ENCODE results near the gene PSME2.

The PSME2 gene

GRCh38 chr14:24179294-24179960 lies 33.0 kb upstream of the PSME2 start:
- DNase-seq, result no peak

GRCh38 chr14:24178399-24179178 lies 32.2 kb upstream of the PSME2 start:
- DNase-seq, result no peak

GRCh38 chr14:24177891-24178290 lies 31.5 kb upstream of the PSME2 start:
- DNase-seq, result no peak

GRCh38 chr14:24177041-24177825 lies 30.8 kb upstream of the PSME2 start:
- no peak for DNase-seq

GRCh38 chr14:24176599-24176998 lies 30.2 kb upstream of the PSME2 start:
- DNase-seq, result no peak

- no peak for DNase-seq
Measured at GRCh38 chr14:24172871-24173281, 26.5 kb upstream of the PSME2 start.

- DNase-seq, result no peak
Measured at GRCh38 chr14:24172261-24172860, 26.0 kb upstream of the PSME2 start.

GRCh38 chr14:24171422-24172260 lies 25.2 kb upstream of the PSME2 start, which contains the start of gene REC8:
Gene REC8 (plus strand): TSS chr14:24172080. CDS start chr14:24172553, 473 bp downstream.
- peak; percentile 88 for DNase-seq

GRCh38 chr14:24167469-24168114 lies 21.2 kb upstream of the PSME2 start:
- DNase-seq, result no peak

- DNase-seq, result no peak
Measured at GRCh38 chr14:24165785-24166184, 19.4 kb upstream of the PSME2 start.

- no peak for DNase-seq
Measured at GRCh38 chr14:24164518-24164991, 18.1 kb upstream of the PSME2 start.

- DNase-seq, result peak; percentile 72
Measured at GRCh38 chr14:24162093-24162492, 15.7 kb upstream of the PSME2 start.

- peak; percentile 99 for DNase-seq
Measured at GRCh38 chr14:24160850-24161804, 14.7 kb upstream of the PSME2 start, which contains the start of gene IRF9. Gene IRF9 (plus strand): TSS chr14:24161265. CDS start chr14:24162145, 880 bp downstream.

- DNase-seq, result no peak
Measured at GRCh38 chr14:24160499-24160849, 14.1 kb upstream of the PSME2 start.

GRCh38 chr14:24159777-24160498 lies 13.5 kb upstream of the PSME2 start:
- no peak for DNase-seq

- no peak for DNase-seq
Measured at GRCh38 chr14:24157331-24157730, 10.9 kb upstream of the PSME2 start.

GRCh38 chr14:24156840-24157239 lies 10.4 kb upstream of the PSME2 start:
- DNase-seq, result no peak

- DNase-seq, result no peak
Measured at GRCh38 chr14:24155100-24155499, 8.7 kb upstream of the PSME2 start.

GRCh38 chr14:24151404-24152080 lies 5.1 kb upstream of the PSME2 start:
- DNase-seq, result no peak

Measured in activated effector memory CD4-positive, alpha-beta T cell treated with anti-CD3 and anti-CD28 coated beads, Interleukin-2, amount 50 U/mL, for 16 hours (primary cell).